HUDEP-2 (cell line): ENCODE results near the gene HAND2.

Experiments
- DNase-seq, 76 experiments: peaks; one replicate each; lab custom pipeline; 2025; ENCODE audit not compliant: unreplicated experiment in 76 of 76; lab: John Stamatoyannopoulos, UW

The HAND2 gene

GRCh38 chr4:173536808-173537429 is 6.9 kb upstream of the HAND2 start:
- DNase-seq: peak in 1 of 76 experiments; percentile 4

GRCh38 chr4:173535957-173536356 is 5.9 kb upstream of the HAND2 start:
- DNase-seq: no peak

- DNase-seq: no peak
Measured at GRCh38 chr4:173535165-173535902, 5.3 kb upstream of the HAND2 start.

GRCh38 chr4:173534434-173534833 is 4.4 kb upstream of the HAND2 start:
- DNase-seq: no peak

- DNase-seq: no peak
Measured at GRCh38 chr4:173532725-173533511, 2.9 kb upstream of the HAND2 start.

GRCh38 chr4:173531086-173531965 is 1.3 kb upstream of the HAND2 start:
- DNase-seq: no peak

- DNase-seq: no peak
Measured at GRCh38 chr4:173530326-173531085, 477 bp upstream of the HAND2 start.

GRCh38 chr4:173528378-173529321 is 1.4 kb downstream of the HAND2 start:
- no peak for DNase-seq

GRCh38 chr4:173527103-173527891 is 2.7 kb downstream of the HAND2 start:
- DNase-seq: no peak

- DNase-seq: no peak
Measured at GRCh38 chr4:173526724-173527102, 3.3 kb downstream of the HAND2 start.

- DNase-seq: no peak
Measured at GRCh38 chr4:173526027-173526482, 4.0 kb downstream of the HAND2 start.

GRCh38 chr4:173525118-173526011 is 4.7 kb downstream of the HAND2 start:
- peak in 1 of 76 experiments; percentile 2 for DNase-seq

- DNase-seq: no peak
Measured at GRCh38 chr4:173524218-173525117, 5.6 kb downstream of the HAND2 start.

GRCh38 chr4:173522951-173523395 is 7.1 kb downstream of the HAND2 start:
- no peak for DNase-seq

GRCh38 chr4:173522160-173522950 is 7.7 kb downstream of the HAND2 start:
- peak in 37 of 76 experiments; percentile 1 to 50 (median 15) for DNase-seq
